Small intestine (tissue), 7 donors: ENCODE measurements around the gene GLMN. TPM values are rescaled to one million over a fixed set of nuclear protein-coding genes. Genes with fewer than 3 reads are reported as not detected.

Source experiments
- DNase-seq, 2 donors: peaks; one replicate each; pipeline versions ENCODE4 v3.0.0 to v3.0.0-alpha.2; 2013
- FAIRE-seq: peaks from 2 replicates; lab custom pipeline; 2012; peaks lifted over from hg19 to GRCh38; lab: Jason Lieb, UNC
- H3K27ac ChIP-seq, 3 donors: one replicate each; pipeline ENCODE4 v1.5.1; 2013; ENCODE audit warnings: low read length in 2 of 3, mild to moderate bottlenecking in 2 of 3, control low read depth in 1 of 3, inconsistent platforms in 1 of 3, low read depth in 1 of 3, moderate library complexity in 1 of 3
- H3K27me3 ChIP-seq, 3 donors: one replicate each; pipeline ENCODE4 v1.6.1; 2013; ENCODE audit warnings: low read length in 3 of 3, inconsistent platforms in 1 of 3; ENCODE audit not compliant: control insufficient read depth in 3 of 3, insufficient read depth in 3 of 3
- H3K36me3 ChIP-seq, 3 donors: one replicate each; pipeline ENCODE4 v1.6.1; 2013; ENCODE audit warnings: low read length in 3 of 3, inconsistent platforms in 1 of 3, low read depth in 1 of 3, mild to moderate bottlenecking in 1 of 3, moderate library complexity in 1 of 3; ENCODE audit not compliant: control insufficient read depth in 3 of 3, insufficient read depth in 2 of 3
- H3K4me1 ChIP-seq, 3 donors: one replicate each; pipeline ENCODE4 v1.6.1; 2013; ENCODE audit warnings: low read length in 2 of 3, inconsistent platforms in 1 of 3, low read depth in 1 of 3, mild to moderate bottlenecking in 1 of 3, moderate library complexity in 1 of 3; ENCODE audit not compliant: control insufficient read depth in 3 of 3, insufficient read depth in 2 of 3
- H3K4me3 ChIP-seq, 3 donors: one replicate each; pipeline ENCODE4 v1.5.1; 2013; ENCODE audit warnings: low read length in 3 of 3, control low read depth in 1 of 3, inconsistent platforms in 1 of 3, low read depth in 1 of 3, mild to moderate bottlenecking in 1 of 3, moderate library complexity in 1 of 3
- H3K9me3 ChIP-seq, 2 donors: one replicate each; pipeline ENCODE4 v1.6.1; 2013; ENCODE audit warnings: low read depth in 1 of 2, low read length in 1 of 2; ENCODE audit not compliant: control insufficient read depth in 2 of 2, insufficient read depth in 1 of 2
- WGBS, 3 donors: extraction: QIAGEN DNeasy Blood & Tissue Kit; methylation state at CpG; one replicate each; pipeline ENCODE4 v1.1.7; 2013; 5-methylcytosine and 5-hydroxymethylcytosine counted together
- polyA plus RNA-seq, 4 donors: library from polyadenylated mRNA; stranded (reverse) in 3 of 4; unstranded in 1 of 4; fragments of 200-250 nt in 3 of 4; fragments of 120-200 nt in 1 of 4; gene quantifications; one replicate each; pipeline versions ENCODE4 v1.2.1 to v1.2.3, GENCODE V29; 2013
- donor health status: healthy with polysubstance abuse.
- donor health status: control.
- donor health status: control.
- donor health status: Bipolar disorder and iron deficiency.
- donor health status: healthy.

The GLMN gene
- polyA plus RNA-seq, 4 donors: 3.0 to 15.2 (median 6.4) TPM

- WGBS, 3 donors: 97 to 99% (median 97%) methylated on average over 6 of the region's 6 CpGs
- Histone ChIP-seq H3K36me3 (peaks cover 0 to 18% (median 3%) of the 10 kb centered on the region in 3 donors), H3K9me3 (peaks cover 0 to 20% of the 10 kb centered on the region in 2 donors), H3K27ac (no peak overlapping the region), H3K4me1 (no peaks in the 10 kb centered on the region), H3K4me3 (no peak overlapping the region), H3K27me3 (no peaks in the 10 kb centered on the region)
- no peak for FAIRE-seq
- no peak for DNase-seq
Observed at GRCh38 chr1:92329347-92330129, 30.8 kb upstream of the GLMN start.

GRCh38 chr1:92327794-92328193 lies 29.0 kb upstream of the GLMN start:
- DNase-seq (no peak), FAIRE-seq (no peak)
- no peaks in the 10 kb centered on the region for H3K4me1 ChIP-seq
- peaks cover 3 to 18% (median 5%) of the 10 kb centered on the region in 3 donors for H3K36me3 ChIP-seq
- no peak overlapping the region for H3K4me3 ChIP-seq
- H3K27ac ChIP-seq: no peak overlapping the region
- H3K27me3 ChIP-seq: no peaks in the 10 kb centered on the region
- 96 to 99% (median 99%) methylated on average over 4 of the region's 4 CpGs for WGBS, 3 donors
- peaks cover 0 to 20% of the 10 kb centered on the region in 2 donors for H3K9me3 ChIP-seq

GRCh38 chr1:92326681-92327080 lies 27.9 kb upstream of the GLMN start:
- peaks cover 0 to 20% of the 10 kb centered on the region in 2 donors for H3K9me3 ChIP-seq
- WGBS, 3 donors: 86 to 100% (median 93%) methylated on average over 1 of the region's 1 CpG
- no peak overlapping the region for H3K4me3 ChIP-seq
- H3K27me3 ChIP-seq: no peaks in the 10 kb centered on the region
- peaks cover 3 to 22% (median 5%) of the 10 kb centered on the region in 3 donors for H3K36me3 ChIP-seq
- no peak for FAIRE-seq
- peak in 1 of 2 donors; percentile 63 for DNase-seq
- no peaks in the 10 kb centered on the region for H3K4me1 ChIP-seq
- H3K27ac ChIP-seq: no peak overlapping the region

GRCh38 chr1:92324784-92325183 lies 26.0 kb upstream of the GLMN start:
- FAIRE-seq: no peak
- no peak overlapping the region for H3K27ac ChIP-seq
- no peak for DNase-seq

GRCh38 chr1:92323473-92324453 lies 25.0 kb upstream of the GLMN start:
- Histone ChIP-seq H3K4me3 (no peak overlapping the region), H3K9me3 (peaks cover 0 to 13% of the 10 kb centered on the region in 2 donors), H3K27ac (peak overlapping the region in 1 of 3 donors; percentile 48), H3K36me3 (peaks cover 3 to 25% (median 6%) of the 10 kb centered on the region in 3 donors), H3K27me3 (no peaks in the 10 kb centered on the region), H3K4me1 (no peaks in the 10 kb centered on the region)
- peak in 1 of 2 donors; percentile 40 for DNase-seq
- WGBS, 3 donors: 76 to 87% (median 86%) methylated on average over 7 of the region's 7 CpGs
- no peak for FAIRE-seq

More at GRCh38 chr1:92324784-92325183, 26.0 kb upstream of the GLMN start:
- no peaks in the 10 kb centered on the region for H3K27me3 ChIP-seq
- H3K9me3 ChIP-seq: peaks cover 0 to 20% of the 10 kb centered on the region in 2 donors
- peaks cover 3 to 27% (median 4%) of the 10 kb centered on the region in 3 donors for H3K36me3 ChIP-seq
- no peaks in the 10 kb centered on the region for H3K4me1 ChIP-seq
- no peak overlapping the region for H3K4me3 ChIP-seq

GRCh38 chr1:92317836-92318493 lies 19.2 kb upstream of the GLMN start:
- no peak for FAIRE-seq
- Histone ChIP-seq H3K27me3 (no peaks in the 10 kb centered on the region), H3K27ac (peak overlapping the region in 1 of 3 donors; percentile 63), H3K4me1 (no peaks in the 10 kb centered on the region), H3K9me3 (no peaks in the 10 kb centered on the region), H3K36me3 (peaks cover 2 to 17% (median 4%) of the 10 kb centered on the region in 3 donors), H3K4me3 (no peak overlapping the region)
- WGBS, 3 donors: 72 to 84% (median 73%) methylated on average over 3 of the region's 3 CpGs
- peak in 1 of 2 donors; percentile 53 for DNase-seq

- no peak overlapping the region for H3K27ac ChIP-seq
- DNase-seq: peak in 1 of 2 donors; percentile 54
Observed at GRCh38 chr1:92315766-92316599, 17.2 kb upstream of the GLMN start.

More at GRCh38 chr1:92315766-92316599, 17.2 kb upstream of the GLMN start:
- FAIRE-seq: no peak
- Histone ChIP-seq H3K4me3 (no peak overlapping the region), H3K4me1 (no peaks in the 10 kb centered on the region), H3K36me3 (peaks cover 2 to 18% (median 4%) of the 10 kb centered on the region in 3 donors), H3K9me3 (no peaks in the 10 kb centered on the region), H3K27me3 (no peaks in the 10 kb centered on the region)
- 69 to 81% (median 75%) methylated on average over 6 of the region's 6 CpGs for WGBS, 3 donors
